ENCODE data around the gene PRDX3.
"Not testable (repeated sequence)": the region's sequence is repeated elsewhere in the genome, so short reads cannot be mapped to it uniquely, and the experiment has no call there.

PRDX3 gene

GRCh38 chr10:119205894-119206602 is 27.4 kb upstream of the PRDX3 start:
- DNase-seq, result peak; percentile 77

DNA sequence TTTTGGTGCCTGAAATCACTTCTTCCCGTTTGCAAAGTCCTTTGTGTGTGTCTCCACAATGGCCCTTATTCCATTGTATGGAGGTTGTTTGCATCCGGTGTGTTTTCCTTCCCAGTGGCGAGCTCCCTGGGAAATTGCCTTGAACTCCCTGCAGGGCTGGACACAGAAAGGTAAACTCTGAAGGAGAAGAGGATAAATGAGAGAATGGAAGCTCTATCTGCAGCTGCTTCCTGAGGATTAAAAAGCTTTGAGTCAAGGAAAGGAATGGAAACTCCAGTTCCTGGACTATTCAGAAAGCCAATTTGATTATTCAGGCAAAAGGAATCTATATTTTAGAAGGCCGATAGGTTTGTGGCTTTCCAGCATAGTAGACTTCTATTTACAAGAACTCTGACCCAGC is 24.4 kb upstream of the PRDX3 start:
- no peak for DNase-seq

- DNase-seq, result no peak
Observed at GRCh38 chr10:119201233-119201632, 22.6 kb upstream of the PRDX3 start.

DNA sequence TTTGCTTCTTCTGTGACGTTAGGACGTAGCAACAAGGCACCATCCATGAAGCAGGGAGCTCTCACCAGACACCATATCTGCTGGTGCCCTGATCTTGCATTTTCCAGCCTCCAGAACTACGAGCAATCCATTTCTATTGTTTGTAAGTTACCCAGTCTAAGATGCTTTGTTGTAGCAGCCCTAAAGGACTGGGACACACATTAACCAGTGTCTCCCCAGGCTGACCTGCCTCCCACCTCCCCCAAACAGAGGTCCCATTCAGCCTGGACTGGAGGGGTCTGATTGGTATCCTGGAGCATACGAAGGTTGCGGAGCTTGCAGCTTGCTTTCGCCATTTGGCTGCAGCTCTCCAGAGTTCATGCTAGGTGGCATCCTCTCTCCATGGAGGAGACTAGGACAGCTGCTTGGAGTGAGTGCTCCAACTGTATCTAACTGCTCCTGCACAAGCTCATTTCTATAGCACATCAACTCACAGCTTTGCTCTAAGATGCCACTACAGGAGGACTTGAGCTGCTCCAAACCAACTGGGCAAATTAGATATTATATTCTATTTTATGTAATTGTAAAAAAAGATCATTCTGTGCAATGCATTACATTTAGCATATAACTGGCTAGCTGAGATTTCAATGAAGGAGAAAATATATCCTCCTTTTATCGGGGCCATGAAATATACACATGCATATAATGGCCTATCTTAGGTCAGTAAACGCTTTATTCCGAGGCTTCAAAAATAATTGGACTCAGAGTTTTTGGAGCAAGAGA is 20.8 kb upstream of the PRDX3 start:
- peak; percentile 89 for DNase-seq

DNA sequence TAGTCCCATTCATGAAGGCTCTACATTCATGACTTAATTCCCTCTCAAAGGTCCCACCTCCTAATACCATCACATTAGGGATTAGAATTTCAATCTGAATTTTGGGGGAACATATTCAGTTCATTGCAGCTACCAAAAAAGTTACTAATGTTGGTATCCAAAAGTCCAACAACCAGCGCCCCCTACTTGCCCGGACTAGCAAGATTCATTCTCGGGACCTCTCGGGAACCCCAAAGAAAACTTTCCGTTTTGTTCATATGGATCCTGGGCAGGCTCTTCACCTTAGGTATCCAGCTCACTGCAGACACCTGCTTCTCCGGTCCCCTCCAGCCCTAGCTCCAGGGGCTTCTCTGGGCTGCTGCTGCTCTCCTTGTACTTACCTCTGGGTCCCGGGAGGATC is 19.8 kb upstream of the PRDX3 start:
- no peak for DNase-seq

DNA sequence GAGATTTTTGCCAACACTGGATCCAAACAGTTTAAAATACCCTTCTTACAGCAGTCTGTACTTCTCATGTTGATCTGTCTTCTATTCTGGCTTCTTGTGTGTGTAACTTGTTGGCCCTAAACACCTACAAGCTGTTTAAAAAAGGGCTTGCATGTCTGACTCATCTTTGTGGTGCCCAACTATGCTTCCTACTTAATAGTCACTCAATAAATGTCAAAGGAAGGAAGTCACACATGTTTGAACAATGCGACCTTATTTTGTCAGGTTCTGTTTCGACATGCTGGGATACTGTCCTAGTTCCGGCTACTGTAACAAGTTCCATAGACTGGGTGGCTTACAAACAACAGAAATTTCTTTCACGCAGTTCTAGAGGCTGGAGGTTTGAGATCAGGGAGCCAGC is 19.3 kb upstream of the PRDX3 start:
- no peak for DNase-seq

- no peak for DNase-seq
Observed at GRCh38 chr10:119191881-119192280, 13.3 kb upstream of the PRDX3 start.

DNA sequence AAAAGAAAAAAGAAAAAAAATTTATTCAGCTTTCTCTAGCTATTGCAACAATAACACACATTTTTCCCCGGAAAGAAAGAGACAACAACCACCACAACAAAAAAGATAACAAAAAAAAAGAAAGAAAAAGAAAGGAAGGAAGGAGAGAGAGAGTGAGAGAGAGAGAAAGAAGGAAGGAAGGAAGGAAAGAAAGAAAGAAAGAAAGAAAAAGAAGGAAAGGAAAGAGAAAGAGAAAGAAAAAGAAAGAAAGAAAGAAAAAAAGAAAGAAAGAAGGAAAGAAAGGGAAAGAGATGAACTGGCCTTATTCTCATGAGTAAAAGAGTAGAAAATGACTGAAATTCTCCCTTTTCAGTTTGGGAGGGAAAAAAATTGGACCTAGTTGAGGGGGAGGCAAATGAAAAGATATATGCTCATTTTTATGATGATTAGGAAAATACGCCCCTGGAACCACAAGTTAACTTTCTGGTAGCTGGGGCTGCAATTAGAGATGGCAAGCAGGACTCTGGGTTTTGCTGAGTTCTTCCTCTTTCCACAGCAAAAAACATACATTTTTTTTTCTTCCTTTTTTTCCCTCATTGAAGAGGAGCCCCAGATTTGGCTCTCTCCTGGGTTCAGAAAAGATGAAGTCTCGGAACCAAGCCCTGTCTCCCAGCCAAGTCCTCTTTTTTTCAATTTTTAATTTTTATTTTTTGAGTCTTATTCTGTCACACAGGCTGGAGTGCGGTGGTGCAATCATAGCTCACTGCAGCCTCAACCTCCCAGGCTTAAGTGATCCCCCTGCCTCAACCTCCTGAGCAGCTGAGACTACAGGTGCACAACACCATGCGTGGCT is 12.6 kb upstream of the PRDX3 start:
- DNase-seq, result no peak

DNA sequence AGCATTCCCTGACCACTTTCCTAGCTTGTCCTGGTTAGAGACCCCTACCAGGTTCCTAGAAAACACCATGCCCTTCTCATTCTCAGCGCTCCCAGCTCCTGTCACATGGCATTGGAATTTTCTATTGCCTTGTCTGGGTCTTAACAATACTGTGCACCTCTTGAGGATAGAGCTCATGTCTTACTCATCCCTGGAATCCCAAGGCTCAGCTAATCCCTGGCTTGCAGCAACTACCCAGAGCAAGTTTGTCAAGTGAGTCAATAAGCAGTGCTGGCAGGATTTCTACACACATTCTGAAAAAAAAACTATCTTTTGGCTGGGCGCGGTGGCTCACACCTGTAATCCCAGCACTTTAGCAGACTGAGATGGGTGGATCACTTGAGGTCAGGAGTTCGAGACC is 11.7 kb upstream of the PRDX3 start:
- no peak for DNase-seq

DNA sequence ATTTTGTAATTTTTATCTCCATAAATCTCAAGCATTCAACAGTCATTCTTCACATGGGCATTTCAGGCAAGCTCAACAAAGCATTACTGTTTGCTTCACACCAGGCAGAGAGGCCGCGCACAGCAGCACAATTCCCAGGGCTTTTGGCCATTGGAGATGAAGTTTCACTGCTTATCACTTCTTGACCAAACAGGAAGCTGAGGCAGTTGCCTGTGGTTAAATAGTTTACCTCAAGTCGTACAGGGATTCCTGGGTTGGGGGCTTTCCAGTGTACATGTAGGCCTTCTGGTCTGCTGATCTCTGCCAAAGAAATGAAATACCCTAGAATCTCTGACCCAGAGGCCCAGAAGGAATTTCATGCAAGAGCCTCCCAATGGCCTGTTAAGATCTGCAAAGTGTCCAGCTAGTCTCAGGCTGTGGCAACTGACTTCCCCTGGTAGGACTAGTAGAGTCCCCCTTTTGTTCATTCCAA is 11.2 kb upstream of the PRDX3 start:
- no peak for DNase-seq

DNA sequence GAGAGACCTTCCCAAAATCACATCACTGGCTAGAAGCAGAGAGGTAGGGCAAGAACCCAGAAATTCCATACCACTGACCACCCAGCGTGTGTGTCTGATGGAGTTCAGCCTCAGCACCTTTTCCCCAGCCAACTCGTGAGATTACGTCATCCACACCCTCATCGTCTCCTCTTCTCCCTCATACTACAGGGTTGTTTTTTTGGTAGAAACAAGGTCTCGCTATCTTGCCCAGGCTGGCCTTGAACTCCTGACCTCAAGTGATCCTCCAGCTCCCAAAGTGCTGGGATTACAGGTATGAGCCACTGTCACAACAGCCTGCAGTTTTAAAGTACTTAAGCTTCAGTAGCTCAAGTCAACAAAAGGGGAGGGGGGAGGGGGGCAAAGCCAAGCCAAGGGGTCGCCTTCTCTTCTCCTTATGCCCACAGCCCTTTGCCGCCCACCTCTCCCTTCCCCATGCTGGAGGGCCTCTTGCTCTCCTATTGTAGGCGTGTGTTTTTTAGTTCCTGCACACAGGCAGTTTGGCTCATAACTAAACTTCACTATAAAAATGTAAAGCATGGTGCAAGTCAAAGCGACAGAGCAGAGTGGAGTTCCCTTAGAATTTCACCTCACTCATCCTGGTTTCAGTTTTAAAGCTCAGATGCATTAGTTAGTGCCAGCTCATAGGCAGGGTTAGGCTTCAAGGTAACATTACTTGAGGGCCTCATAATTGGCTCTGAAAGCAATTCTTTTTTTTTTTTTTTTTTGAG is 5.2 kb upstream of the PRDX3 start:
- DNase-seq, result no peak

- not testable (repeated sequence) for DNase-seq
Observed at GRCh38 chr10:119180850-119181400, 2.3 kb upstream of the PRDX3 start.

DNA sequence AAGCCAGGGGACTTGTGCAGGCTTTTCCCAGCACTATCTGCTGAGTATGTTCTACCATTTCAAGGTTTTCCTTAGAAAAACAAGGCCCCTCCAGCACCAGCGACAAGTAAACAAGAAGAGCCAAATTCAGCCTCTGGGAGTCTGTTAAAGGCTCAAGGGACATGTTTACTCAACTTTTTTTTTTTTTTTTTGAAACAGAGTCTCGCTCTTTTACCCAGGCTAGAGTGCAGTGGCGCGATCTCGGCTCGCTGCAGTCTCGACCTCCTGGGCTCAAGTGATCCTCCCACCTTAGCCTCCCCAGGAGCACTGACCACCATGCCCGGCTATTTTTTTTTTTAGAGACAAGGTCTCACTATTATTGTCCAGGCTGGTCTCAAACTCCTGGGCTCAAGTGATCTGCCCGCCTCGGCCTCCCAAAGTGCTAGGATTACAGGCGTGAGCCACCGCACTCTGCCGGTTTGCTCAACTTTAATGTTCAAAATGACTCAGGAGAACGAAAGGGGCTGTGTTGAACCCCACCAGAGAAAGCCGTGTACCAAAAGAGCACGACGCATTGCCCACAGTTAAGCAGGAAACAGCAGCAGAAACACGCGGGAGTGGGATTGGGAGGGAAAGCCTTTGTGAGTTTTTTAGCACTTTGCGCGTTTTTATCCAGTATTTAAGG is 772 bp downstream of the PRDX3 start:
- DNase-seq, result peak; percentile 69

DNA sequence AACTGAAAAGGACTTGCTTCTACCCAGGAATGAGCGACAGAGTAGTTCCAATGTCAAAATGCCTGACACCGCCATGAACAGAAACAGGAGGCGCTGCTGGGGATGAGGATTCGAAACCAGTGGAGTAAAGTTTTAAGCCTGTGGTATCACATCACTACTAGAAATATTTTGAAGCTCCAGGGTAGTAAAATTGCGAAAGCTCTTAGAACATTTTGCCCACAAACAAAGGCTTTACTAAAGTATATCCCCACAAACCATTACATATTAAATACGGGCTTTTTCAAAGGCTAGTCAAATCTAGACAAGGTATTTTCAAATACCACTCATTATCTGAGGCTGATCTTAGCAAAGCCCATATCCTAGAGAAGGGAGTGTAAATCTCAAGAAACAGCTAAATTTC is 2.4 kb downstream of the PRDX3 start:
- DNase-seq, result no peak

GRCh38 chr10:119174109-119174508 is 4.5 kb downstream of the PRDX3 start:
- DNase-seq, result no peak

DNA sequence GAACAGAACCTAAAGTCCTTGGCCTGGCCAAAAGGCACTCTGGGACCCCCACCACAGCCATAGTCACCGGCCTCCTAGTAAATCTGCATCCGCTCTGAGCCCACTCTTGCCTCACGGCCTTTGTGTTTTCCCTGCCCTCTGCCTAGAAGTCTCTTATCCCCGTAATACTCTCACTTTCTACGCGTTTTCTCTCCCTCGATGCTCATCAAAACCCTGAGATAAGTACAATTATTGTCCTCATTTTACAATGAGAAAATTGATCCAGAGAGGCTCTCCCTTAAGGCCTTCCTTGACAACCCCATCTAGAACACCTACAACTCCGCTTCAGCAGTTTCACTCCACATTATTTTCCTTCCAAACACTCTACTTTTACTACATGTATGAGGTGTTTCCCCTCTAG is 11.6 kb downstream of the PRDX3 start:
- DNase-seq, result no peak

- DNase-seq, result peak; percentile 44
Observed at GRCh38 chr10:119166564-119166963, 12.0 kb downstream of the PRDX3 start.

GRCh38 chr10:119166118-119166500 is 12.5 kb downstream of the PRDX3 start:
- peak; percentile 68 for DNase-seq

GRCh38 chr10:119165171-119166117 is 13.2 kb downstream of the PRDX3 start, which contains the start of gene SFXN4:
Gene SFXN4 (minus strand): TSS chr10:119165714. CDS start chr10:119165647, 67 bp downstream.
- DNase-seq, result peak; percentile 92

DNA sequence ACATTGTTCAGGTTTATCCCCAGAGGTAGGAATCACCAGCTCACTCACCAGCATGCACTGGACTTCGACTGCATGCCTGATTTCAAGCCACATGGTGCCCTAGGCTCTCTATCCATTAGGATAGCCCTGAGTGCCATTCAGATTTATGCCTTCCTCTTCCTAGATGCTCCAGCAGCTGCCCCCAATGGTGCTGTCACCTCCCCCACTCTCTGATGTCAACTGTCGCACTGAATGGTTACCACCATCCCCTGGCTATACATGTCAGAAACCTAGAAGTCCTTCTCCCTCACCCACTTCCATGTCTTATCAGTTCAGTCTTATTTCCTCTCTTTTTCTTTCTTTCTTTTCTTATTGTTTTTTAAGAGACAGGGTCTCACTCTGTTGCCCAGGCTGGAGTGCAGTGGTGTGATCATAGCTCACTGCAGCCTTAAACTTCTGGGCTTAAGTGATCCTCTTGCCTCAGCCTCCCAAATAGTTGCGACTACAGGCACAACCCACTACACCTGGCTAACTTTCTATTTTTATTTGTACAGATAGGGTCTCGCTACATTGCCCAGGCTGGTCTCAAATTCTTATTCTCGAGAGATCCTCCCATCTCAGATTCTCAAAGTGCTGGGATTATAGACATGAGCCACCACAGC is 16.0 kb downstream of the PRDX3 start:
- DNase-seq, result no peak

All from DMS53 (cell line).